Activated CD8-positive, alpha-beta T cell treated with anti-CD3 and anti-CD28 coated beads for 36 hours (primary cell): ENCODE data around the gene HOXD13. TPM values are rescaled to one million over a fixed set of nuclear protein-coding genes. Genes with fewer than 3 reads are reported as not detected.

Experiments
- ATAC-seq: fragments of 200-7000 bp; cut with Tn5 transposase; one replicate; pipeline ENCODE4 v1.10.0; 2021; ENCODE audit warnings: mild to moderate bottlenecking, moderate library complexity
- CTCF ChIA-PET: fragments of 350-600 bp; sonication (Branson Sonifier 250); formaldehyde crosslinking; loops from one replicate; lab custom pipeline; 2021; ENCODE audit warnings: antibody characterized with exemption; lab: Charles Lee
- POLR2A ChIA-PET: fragments of 350-600 bp; sonication (Branson Sonifier 250); formaldehyde crosslinking; loops from one replicate; lab custom pipeline; 2021; ENCODE audit warnings: antibody characterized with exemption; lab: Charles Lee
- DNase-seq: peaks from one replicate; pipeline ENCODE4 v3.0.0-alpha.2; 2020
- H3K27ac Mint-ChIP-seq: one replicate; pipeline ENCODE4 v1.8.0; 2021; ENCODE audit warnings: mild to moderate bottlenecking, mixed read lengths
- H3K27me3 Mint-ChIP-seq: one replicate; pipeline ENCODE4 v1.8.0; 2021; ENCODE audit warnings: mixed read lengths
- H3K36me3 Mint-ChIP-seq: one replicate; pipeline ENCODE4 v1.8.0; 2021; ENCODE audit warnings: low read depth, mixed read lengths
- H3K4me1 Mint-ChIP-seq: one replicate; pipeline ENCODE4 v1.8.0; 2021; ENCODE audit warnings: low read depth, mixed read lengths
- H3K4me3 Mint-ChIP-seq: one replicate; pipeline ENCODE4 v1.8.0; 2021; ENCODE audit warnings: mild to moderate bottlenecking, moderate library complexity, mixed read lengths
- H3K9me3 Mint-ChIP-seq: one replicate; pipeline ENCODE4 v1.8.0; 2021; ENCODE audit warnings: mixed read lengths
- intact Hi-C: fragments of 100-400 bp; cut with micrococcal nuclease; formaldehyde crosslinking; loops from one replicate; pipeline ENCODE4 v1.10.0; 2022
- total RNA-seq, 2 experiments: library from RNA; stranded (reverse); gene quantifications; one replicate each; pipeline ENCODE4 v1.2.3, GENCODE V29; 2021
- TF ChIP-seq, protein P1 (sequence below): fragments of 200-600 bp; IDR thresholded peaks from one replicate; pipeline ENCODE4 v1.8.0; 2022; ENCODE audit warnings: antibody characterized with exemption, mild to moderate bottlenecking

The HOXD13 gene
- total RNA-seq: not detected

- Mint-ChIP-seq H3K4me1 (peaks cover 17% of the 10 kb centered on the region), H3K27ac (no peak within 1 kb of the TSS), H3K27me3 (peaks cover 87% of the 10 kb centered on the region), H3K4me3 (peak within 1 kb of the TSS; percentile 42), H3K36me3 (peaks cover 3% of the 10 kb centered on the region), H3K9me3 (no peaks in the 10 kb centered on the region)
- peak; percentile 36 for ATAC-seq
- ChIA-PET CTCF (no interaction called here), POLR2A (no interaction called here)
- TF ChIP-seq, protein P1, sequence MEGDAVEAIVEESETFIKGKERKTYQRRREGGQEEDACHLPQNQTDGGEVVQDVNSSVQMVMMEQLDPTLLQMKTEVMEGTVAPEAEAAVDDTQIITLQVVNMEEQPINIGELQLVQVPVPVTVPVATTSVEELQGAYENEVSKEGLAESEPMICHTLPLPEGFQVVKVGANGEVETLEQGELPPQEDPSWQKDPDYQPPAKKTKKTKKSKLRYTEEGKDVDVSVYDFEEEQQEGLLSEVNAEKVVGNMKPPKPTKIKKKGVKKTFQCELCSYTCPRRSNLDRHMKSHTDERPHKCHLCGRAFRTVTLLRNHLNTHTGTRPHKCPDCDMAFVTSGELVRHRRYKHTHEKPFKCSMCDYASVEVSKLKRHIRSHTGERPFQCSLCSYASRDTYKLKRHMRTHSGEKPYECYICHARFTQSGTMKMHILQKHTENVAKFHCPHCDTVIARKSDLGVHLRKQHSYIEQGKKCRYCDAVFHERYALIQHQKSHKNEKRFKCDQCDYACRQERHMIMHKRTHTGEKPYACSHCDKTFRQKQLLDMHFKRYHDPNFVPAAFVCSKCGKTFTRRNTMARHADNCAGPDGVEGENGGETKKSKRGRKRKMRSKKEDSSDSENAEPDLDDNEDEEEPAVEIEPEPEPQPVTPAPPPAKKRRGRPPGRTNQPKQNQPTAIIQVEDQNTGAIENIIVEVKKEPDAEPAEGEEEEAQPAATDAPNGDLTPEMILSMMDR: no peak
- no peak for DNase-seq
- intact Hi-C loops: no loop called here
Observed at GRCh38 chr2:176092270-176093144, at the start of gene HOXD13. TSS of gene HOXD13 (plus strand) at chr2:176092721. CDS start at chr2:176092891, 170 bp downstream.

GRCh38 chr2:176056406-176056805 lies 36.1 kb upstream of the HOXD13 start:
- no peak for DNase-seq
- no peaks in the 10 kb centered on the region for H3K9me3 Mint-ChIP-seq
- peaks cover 27% of the 10 kb centered on the region for H3K27me3 Mint-ChIP-seq
- no peak for ATAC-seq
- intact Hi-C loops: no loop called here
- no peaks in the 10 kb centered on the region for H3K36me3 Mint-ChIP-seq
- ChIA-PET CTCF (no interaction called here), POLR2A (no interaction called here)
- no peaks in the 10 kb centered on the region for H3K4me1 Mint-ChIP-seq
- H3K4me3 Mint-ChIP-seq: no peak overlapping the region
- H3K27ac Mint-ChIP-seq: no peak overlapping the region
- TF ChIP-seq, protein P1: no peak

GRCh38 chr2:176063958-176064357 lies 28.6 kb upstream of the HOXD13 start:
- Mint-ChIP-seq H3K36me3 (no peaks in the 10 kb centered on the region), H3K4me1 (peaks cover 8% of the 10 kb centered on the region), H3K27ac (no peak overlapping the region), H3K9me3 (no peaks in the 10 kb centered on the region), H3K4me3 (no peak overlapping the region), H3K27me3 (peaks cover 52% of the 10 kb centered on the region)
- no peak for DNase-seq
- ATAC-seq: no peak
- intact Hi-C loops: no loop called here
- ChIA-PET POLR2A (no interaction called here), CTCF (interaction anchor here (1.1 kb wide), 1 partner anchor 63 kb away, joined by 4 read pairs; no protein-coding TSS in a partner anchor)
- TF ChIP-seq, protein P1: no peak

GRCh38 chr2:176066645-176067588 lies 25.6 kb upstream of the HOXD13 start:
- H3K4me3 Mint-ChIP-seq: no peak overlapping the region
- CTCF ChIA-PET: no interaction called here

More at GRCh38 chr2:176066645-176067588, 25.6 kb upstream of the HOXD13 start:
- no peak for DNase-seq
- ATAC-seq: no peak
- intact Hi-C loops: no loop called here
- Mint-ChIP-seq H3K36me3 (no peaks in the 10 kb centered on the region), H3K9me3 (no peaks in the 10 kb centered on the region), H3K4me1 (peaks cover 8% of the 10 kb centered on the region), H3K27me3 (peaks cover 72% of the 10 kb centered on the region), H3K27ac (no peak overlapping the region)
- POLR2A ChIA-PET: no interaction called here
- TF ChIP-seq, protein P1: no peak
